Cardiac muscle cell (in vitro differentiated cells and primary cell): ENCODE data around the gene SEH1L. TPM values are rescaled to one million over a fixed set of nuclear protein-coding genes. Genes with fewer than 3 reads are reported as not detected.
"Not testable (repeated sequence)": the region's sequence is repeated elsewhere in the genome, so short reads cannot be mapped to it uniquely, and the experiment has no call there.

Experiments used
- DNase-seq, 2 donors: peaks; one replicate each; pipeline versions ENCODE4 v3.0.0 to v3.0.0-alpha.2; 2010 to 2017; ENCODE audit warnings: low read depth in 1 of 2, low spot score in 1 of 2
- H3K27ac ChIP-seq: fragments of 200-600 bp; sonication (generic); 2 replicates; pipeline ENCODE4 v1.5.1; 2016
- H3K27me3 ChIP-seq: fragments of 200-600 bp; sonication (generic); 2 replicates; pipeline ENCODE4 v1.6.0; 2016; ENCODE audit warnings: control low read depth
- H3K36me3 ChIP-seq: fragments of 200-600 bp; sonication (generic); 2 replicates; pipeline ENCODE4 v1.5.1; 2016; ENCODE audit warnings: control low read depth
- H3K4me1 ChIP-seq: fragments of 200-600 bp; sonication (generic); 2 replicates; pipeline ENCODE4 v1.8.1; 2017; ENCODE audit warnings: low read depth, mild to moderate bottlenecking, mixed run types
- H3K4me3 ChIP-seq: fragments of 200-600 bp; sonication (generic); 2 replicates; pipeline ENCODE4 v1.5.1; 2016; ENCODE audit warnings: mild to moderate bottlenecking
- H3K9me3 ChIP-seq: fragments of 200-600 bp; sonication (generic); 2 replicates; pipeline ENCODE4 v1.5.1; 2017; ENCODE audit warnings: low read depth, mild to moderate bottlenecking, control low read depth
- CTCF ChIP-seq: IDR thresholded peaks from 2 replicates; pipeline ENCODE4 v1.5.1; 2012; ENCODE audit warnings: low read depth, mild to moderate bottlenecking, low read length
- polyA plus RNA-seq: library from polyadenylated mRNA; unstranded; fragments of >200 nt; fragmentation: Nextera tagmentation; extraction: Ambion mirVana; gene quantifications from 2 replicates; pipeline ENCODE4 v1.2.1, GENCODE V29; 2016
- total RNA-seq: library from RNA; depleted of rRNA; stranded (reverse); fragments of >200 nt; gene quantifications from 2 replicates; pipeline ENCODE4 v1.2.3, GENCODE V29; 2016

The SEH1L gene
- total and polyA plus RNA-seq, 2 experiments from 2014 or later: 20.9 to 30.0 TPM

- H3K9me3 ChIP-seq: no peaks in the 10 kb centered on the region
- no peak for DNase-seq
- no peak for TF ChIP-seq CTCF
- H3K36me3 ChIP-seq: peaks cover 24% of the 10 kb centered on the region
- no peaks in the 10 kb centered on the region for H3K27me3 ChIP-seq
- no peak overlapping the region for H3K27ac ChIP-seq
- H3K4me3 ChIP-seq: no peak overlapping the region
- H3K4me1 ChIP-seq: no peaks in the 10 kb centered on the region
Observed at GRCh38 chr18:12975488-12975887, 27.7 kb downstream of the SEH1L start.

- no peak overlapping the region for H3K4me3 ChIP-seq
- no peaks in the 10 kb centered on the region for H3K27me3 ChIP-seq
- TF ChIP-seq CTCF: no peak
- no peak overlapping the region for H3K27ac ChIP-seq
- H3K9me3 ChIP-seq: no peaks in the 10 kb centered on the region
- H3K36me3 ChIP-seq: peaks cover 17% of the 10 kb centered on the region
- H3K4me1 ChIP-seq: no peaks in the 10 kb centered on the region
- DNase-seq: no peak
Observed at GRCh38 chr18:12976305-12976704, 28.5 kb downstream of the SEH1L start.

GRCh38 chr18:12980065-12980464, 32.3 kb downstream of the SEH1L start:
- not testable (repeated sequence) for H3K27ac ChIP-seq, DNase-seq, H3K4me3 ChIP-seq, H3K9me3 ChIP-seq, H3K4me1 ChIP-seq, H3K27me3 ChIP-seq
- H3K36me3 ChIP-seq: peaks cover 25% of the 10 kb centered on the region

- Histone ChIP-seq H3K36me3 (peaks cover 9% of the 10 kb centered on the region), H3K27ac (no peak overlapping the region), H3K9me3 (no peaks in the 10 kb centered on the region), H3K27me3 (no peaks in the 10 kb centered on the region), H3K4me3 (no peak overlapping the region), H3K4me1 (peaks cover 5% of the 10 kb centered on the region)
- no peak for DNase-seq
- no peak for TF ChIP-seq CTCF
Observed at GRCh38 chr18:12989397-12990122, 41.7 kb downstream of the SEH1L start.

GRCh38 chr18:12990123-12990475, 42.3 kb downstream of the SEH1L start:
- H3K4me1 ChIP-seq: peaks cover 5% of the 10 kb centered on the region
- no peak for DNase-seq
- TF ChIP-seq CTCF: no peak
- H3K4me3 ChIP-seq: peak overlapping the region; percentile 80
- H3K9me3 ChIP-seq: no peaks in the 10 kb centered on the region
- H3K27ac ChIP-seq: peak overlapping the region; percentile 81
- peaks cover 4% of the 10 kb centered on the region for H3K36me3 ChIP-seq
- H3K27me3 ChIP-seq: no peaks in the 10 kb centered on the region

- no peaks in the 10 kb centered on the region for H3K36me3 ChIP-seq
- peak overlapping the region; percentile 80 for H3K4me3 ChIP-seq
- H3K9me3 ChIP-seq: no peaks in the 10 kb centered on the region
- no peaks in the 10 kb centered on the region for H3K27me3 ChIP-seq
- peak overlapping the region; percentile 81 for H3K27ac ChIP-seq
- no peak for DNase-seq
- no peak for TF ChIP-seq CTCF
- H3K4me1 ChIP-seq: peaks cover 5% of the 10 kb centered on the region
Observed at GRCh38 chr18:12990641-12990966, 42.8 kb downstream of the SEH1L start.
